ENCODE results near the gene KLK8. TPM values are rescaled to one million over a fixed set of nuclear protein-coding genes. Genes with fewer than 3 reads are reported as not detected.

KLK8 gene
- polyA plus RNA-seq, 3 donors: not detected

DNA sequence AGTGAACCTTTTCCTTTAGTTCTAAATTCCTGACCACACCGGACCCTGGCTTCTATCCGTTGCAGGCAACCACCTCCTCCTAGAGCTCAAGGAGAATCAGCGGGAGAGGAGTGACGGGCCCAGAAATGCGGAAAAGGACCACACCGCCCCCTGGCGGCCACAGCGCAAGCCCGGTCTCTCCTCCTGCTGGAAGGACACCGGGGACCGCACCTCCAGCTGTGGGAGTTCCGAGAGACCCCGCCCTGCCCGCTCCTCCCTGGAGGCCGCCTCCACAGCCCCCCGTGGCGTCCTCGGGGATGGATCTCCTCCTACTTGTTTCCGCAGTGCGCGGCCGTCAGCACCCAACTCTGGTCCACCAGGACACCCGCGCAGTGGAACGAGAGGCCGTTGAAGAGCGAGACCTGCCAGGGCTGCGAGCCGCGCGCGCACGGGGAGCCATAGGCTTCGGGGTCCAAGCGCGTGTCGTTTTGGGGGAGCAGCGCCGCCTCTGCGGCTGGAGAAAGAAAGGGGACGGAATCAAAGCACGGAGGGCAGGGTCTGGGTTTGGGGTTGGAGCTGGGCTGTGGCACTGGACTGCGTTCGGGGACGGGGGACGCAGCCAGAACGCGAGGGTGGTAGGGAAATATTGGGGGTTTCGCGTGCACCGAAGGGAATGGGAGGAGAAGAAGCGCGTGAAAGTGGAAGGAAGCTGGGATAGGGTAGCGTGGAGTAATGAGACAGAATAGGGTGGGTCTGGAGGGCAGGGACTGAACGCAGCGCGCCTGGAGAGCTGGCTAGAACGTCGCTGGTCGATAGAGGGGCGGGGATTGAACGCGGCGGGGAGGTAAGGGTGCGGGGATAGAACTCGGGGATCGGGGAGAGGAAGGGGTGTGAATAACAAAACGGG lies 15.6 kb upstream of the KLK8 start:
- H3K36me3 Mint-ChIP-seq: peaks cover 0 to 12% of the 10 kb centered on the region in 2 donors
- Histone ChIP-seq H3K4me3 (replicated peaks in 1 of 3; ENCODE audit: low read depth in 2 of 3, low read length in 3 of 3) (no peak overlapping the region), H3K9me3 (replicated peaks in 1 of 2; ENCODE audit: control insufficient read depth in 1 of 2, insufficient read depth in 1 of 2, low read length in 2 of 2) (peaks cover 0 to 28% of the 10 kb centered on the region in 2 donors), H3K36me3 (replicated peaks in 1 of 2; ENCODE audit: control insufficient read depth in 1 of 2, insufficient read depth in 2 of 2, low read length in 2 of 2) (no peaks in the 10 kb centered on the region), H3K4me1 (ENCODE audit: control insufficient read depth in 1 of 2, insufficient read depth in 2 of 2, low read length in 2 of 2) (peaks cover 24 to 26% of the 10 kb centered on the region in 2 donors), H3K27ac (ENCODE audit: low read depth in 1 of 2, low read length in 2 of 2) (no peak overlapping the region), H3K9ac (ENCODE audit: insufficient read depth, low read length, poor library complexity, severe bottlenecking) (no peak overlapping the region), H3K4me2 (replicated peaks; ENCODE audit: extremely low read depth, low read length, poor library complexity, severe bottlenecking) (no peak overlapping the region), H4K20me1 (ENCODE audit: insufficient read depth, low read length) (no peaks in the 10 kb centered on the region), H2AFZ (ENCODE audit: insufficient read depth, low read depth, low read length, poor library complexity, severe bottlenecking) (peak overlapping the region; percentile 17), H3K27me3 (ENCODE audit: control insufficient read depth in 2 of 2, insufficient read depth in 2 of 2, low read length in 2 of 2) (peaks cover 19 to 53% of the 10 kb centered on the region in 2 donors), H3K79me2 (ENCODE audit: insufficient read depth, low read length) (no peaks in the 10 kb centered on the region)
- peak; percentile 73 for TF ChIP-seq CTCF (IDR thresholded peaks at IDR 0.05)
- DNase-seq: peak in 2 of 3 donors; percentile 12 to 39
- peak overlapping the region; percentile 69 to 95 for H3K4me3 Mint-ChIP-seq
- H3K27me3 Mint-ChIP-seq (ENCODE audit: low read depth in 3 of 3): peaks cover 63 to 73% (median 65%) of the 10 kb centered on the region in 3 donors
- peaks cover 6 to 23% (median 17%) of the 10 kb centered on the region in 7 donors for H3K9me3 Mint-ChIP-seq
- intact Hi-C loops (cut with micrococcal nuclease): loop anchor here in 1 of 2 donors (5.0 kb wide), 1 partner anchor 155 kb away; no protein-coding TSS in a partner anchor
- 2% methylated on average over 57 of the region's 68 CpGs for WGBS (ENCODE audit: insufficient coverage)
- H3K27ac Mint-ChIP-seq: peak overlapping the region in 1 of 7 donors; percentile 57
- H3K4me1 Mint-ChIP-seq: peaks cover 34% of the 10 kb centered on the region

- H3K4me3 ChIP-seq (replicated peaks in 1 of 3; ENCODE audit: low read depth in 2 of 3, low read length in 3 of 3): no peak overlapping the region
- Mint-ChIP-seq H3K27me3 (ENCODE audit: low read depth in 3 of 3) (peaks cover 65 to 75% (median 69%) of the 10 kb centered on the region in 3 donors), H3K4me1 (peaks cover 32% of the 10 kb centered on the region), H3K9me3 (peaks cover 6 to 23% (median 17%) of the 10 kb centered on the region in 7 donors), H3K4me3 (peak overlapping the region in 1 of 2 donors; percentile 64), H3K36me3 (peaks cover 0 to 12% of the 10 kb centered on the region in 2 donors), H3K27ac (no peak overlapping the region)
- H4K20me1 ChIP-seq (ENCODE audit: insufficient read depth, low read length): no peaks in the 10 kb centered on the region
- no peak overlapping the region for H3K9ac ChIP-seq (ENCODE audit: insufficient read depth, low read length, poor library complexity, severe bottlenecking)
- no peak overlapping the region for H3K4me2 ChIP-seq (replicated peaks; ENCODE audit: extremely low read depth, low read length, poor library complexity, severe bottlenecking)
- H3K36me3 ChIP-seq (replicated peaks in 1 of 2; ENCODE audit: control insufficient read depth in 1 of 2, insufficient read depth in 2 of 2, low read length in 2 of 2): no peaks in the 10 kb centered on the region
- H3K4me1 ChIP-seq (ENCODE audit: control insufficient read depth in 1 of 2, insufficient read depth in 2 of 2, low read length in 2 of 2): peaks cover 24 to 26% of the 10 kb centered on the region in 2 donors
- intact Hi-C loops (cut with micrococcal nuclease): loop anchor here in 1 of 2 donors (5.0 kb wide), 1 partner anchor 157 kb away; no protein-coding TSS in a partner anchor
- no peaks in the 10 kb centered on the region for H3K79me2 ChIP-seq (ENCODE audit: insufficient read depth, low read length)
- peaks cover 19 to 53% of the 10 kb centered on the region in 2 donors for H3K27me3 ChIP-seq (ENCODE audit: control insufficient read depth in 2 of 2, insufficient read depth in 2 of 2, low read length in 2 of 2)
- no peak for DNase-seq
- WGBS (ENCODE audit: insufficient coverage): 88% methylated on average over 17 of the region's 19 CpGs
- H3K9me3 ChIP-seq (replicated peaks in 1 of 2; ENCODE audit: control insufficient read depth in 1 of 2, insufficient read depth in 1 of 2, low read length in 2 of 2): peaks cover 0 to 28% of the 10 kb centered on the region in 2 donors
- H2AFZ ChIP-seq (ENCODE audit: insufficient read depth, low read depth, low read length, poor library complexity, severe bottlenecking): no peak overlapping the region
- no peak for TF ChIP-seq CTCF (IDR thresholded peaks at IDR 0.05)
- no peak overlapping the region for H3K27ac ChIP-seq (ENCODE audit: low read depth in 1 of 2, low read length in 2 of 2)
Measured at GRCh38 chr19:51015691-51016267, 14.4 kb upstream of the KLK8 start.
